Spleen (tissue), 7 donors: ENCODE results near the gene PDAP1.
A peak's percentile ranks its signal among the peaks of the same experiment; 100 is the strongest.

Experiments used
- CTCF ChIP-seq, 11 experiments: fragments of 200-600 bp in 7 of 11; fragments of 450-650 bp in 4 of 11; sonication (generic) in 4 of 11; IDR thresholded peaks in 8 of 11; conservative IDR thresholded peaks in 3 of 11; 1 replicate in 7 of 11; 2 replicates in 4 of 11; pipeline versions ENCODE4 v1.4.0 to v1.8.0; 2016 to 2021; ENCODE audit warnings: antibody characterized with exemption in 11 of 11, inconsistent platforms in 4 of 11, mild to moderate bottlenecking in 1 of 11
- POLR2A ChIP-seq, 3 donors: fragments of 450-650 bp; IDR thresholded peaks; one replicate each; pipeline ENCODE4 v1.5.1; 2017; ENCODE audit warnings: antibody characterized with exemption in 3 of 3, mild to moderate bottlenecking in 1 of 3
- POLR2AphosphoS5 ChIP-seq, 3 donors: sonication (generic); formaldehyde crosslinking; IDR thresholded peaks; one replicate each; pipeline ENCODE4 v1.5.1; 2017; ENCODE audit warnings: antibody characterized with exemption in 3 of 3
- donor health status: DM: no; HTN: no; CAD: no; lungs with moderate emphysema.
- donor health status: DM: no; HTN: no; CAD: no.
- donor health status: DM: no; HTN: no; CAD: no.

- no peak for TF ChIP-seq CTCF (IDR thresholded peaks at IDR 0.05 in 8 of 11, conservative IDR thresholded peaks at IDR 0.05 in 3 of 11)
- TF ChIP-seq POLR2AphosphoS5 (IDR thresholded peaks at IDR 0.05) = peak; percentile 44 to 86 (median 68)
- TF ChIP-seq POLR2A (IDR thresholded peaks at IDR 0.05) = no peak
Observed at GRCh38 chr7:99397297-99397983, 11.0 kb downstream of the PDAP1 start.
